ENCODE measurements around the gene STARD13.

The STARD13 gene

DNA sequence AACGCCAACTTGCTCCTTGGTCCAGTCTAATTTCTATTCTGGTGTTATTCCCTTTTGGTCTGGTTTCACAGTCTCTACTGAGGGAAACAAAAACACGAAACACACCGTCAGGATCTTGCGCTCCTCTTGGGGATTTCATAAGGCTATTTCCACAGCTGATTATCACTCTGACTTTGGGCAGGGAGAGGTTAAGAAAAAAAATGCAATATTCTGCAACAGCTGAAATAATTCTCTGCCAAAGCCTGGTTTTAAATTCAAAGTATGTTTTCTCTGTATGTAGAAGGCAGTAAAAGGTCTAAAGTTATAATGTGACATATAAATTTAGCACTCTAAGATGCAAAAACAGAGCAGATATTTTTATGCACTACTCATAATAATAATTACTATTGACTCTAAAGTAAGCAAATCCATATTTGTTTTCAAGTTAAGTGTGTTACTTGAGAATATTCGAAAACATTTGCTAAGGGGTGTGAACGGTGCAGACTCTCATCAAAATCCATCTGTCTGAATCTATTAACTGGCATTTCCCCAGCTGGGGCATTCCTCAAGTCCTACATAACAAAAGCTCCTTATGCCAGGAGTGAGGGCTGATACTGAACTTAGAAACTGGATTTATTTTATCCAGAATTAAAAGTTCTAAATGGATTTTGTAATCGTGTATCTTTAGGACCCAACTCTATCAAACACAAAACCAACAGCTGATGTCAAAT lies 38.4 kb upstream of the STARD13 start:
- TF ChIP-seq, protein P1, sequence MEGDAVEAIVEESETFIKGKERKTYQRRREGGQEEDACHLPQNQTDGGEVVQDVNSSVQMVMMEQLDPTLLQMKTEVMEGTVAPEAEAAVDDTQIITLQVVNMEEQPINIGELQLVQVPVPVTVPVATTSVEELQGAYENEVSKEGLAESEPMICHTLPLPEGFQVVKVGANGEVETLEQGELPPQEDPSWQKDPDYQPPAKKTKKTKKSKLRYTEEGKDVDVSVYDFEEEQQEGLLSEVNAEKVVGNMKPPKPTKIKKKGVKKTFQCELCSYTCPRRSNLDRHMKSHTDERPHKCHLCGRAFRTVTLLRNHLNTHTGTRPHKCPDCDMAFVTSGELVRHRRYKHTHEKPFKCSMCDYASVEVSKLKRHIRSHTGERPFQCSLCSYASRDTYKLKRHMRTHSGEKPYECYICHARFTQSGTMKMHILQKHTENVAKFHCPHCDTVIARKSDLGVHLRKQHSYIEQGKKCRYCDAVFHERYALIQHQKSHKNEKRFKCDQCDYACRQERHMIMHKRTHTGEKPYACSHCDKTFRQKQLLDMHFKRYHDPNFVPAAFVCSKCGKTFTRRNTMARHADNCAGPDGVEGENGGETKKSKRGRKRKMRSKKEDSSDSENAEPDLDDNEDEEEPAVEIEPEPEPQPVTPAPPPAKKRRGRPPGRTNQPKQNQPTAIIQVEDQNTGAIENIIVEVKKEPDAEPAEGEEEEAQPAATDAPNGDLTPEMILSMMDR (IDR thresholded peaks at IDR 0.05) = no peak

DNA sequence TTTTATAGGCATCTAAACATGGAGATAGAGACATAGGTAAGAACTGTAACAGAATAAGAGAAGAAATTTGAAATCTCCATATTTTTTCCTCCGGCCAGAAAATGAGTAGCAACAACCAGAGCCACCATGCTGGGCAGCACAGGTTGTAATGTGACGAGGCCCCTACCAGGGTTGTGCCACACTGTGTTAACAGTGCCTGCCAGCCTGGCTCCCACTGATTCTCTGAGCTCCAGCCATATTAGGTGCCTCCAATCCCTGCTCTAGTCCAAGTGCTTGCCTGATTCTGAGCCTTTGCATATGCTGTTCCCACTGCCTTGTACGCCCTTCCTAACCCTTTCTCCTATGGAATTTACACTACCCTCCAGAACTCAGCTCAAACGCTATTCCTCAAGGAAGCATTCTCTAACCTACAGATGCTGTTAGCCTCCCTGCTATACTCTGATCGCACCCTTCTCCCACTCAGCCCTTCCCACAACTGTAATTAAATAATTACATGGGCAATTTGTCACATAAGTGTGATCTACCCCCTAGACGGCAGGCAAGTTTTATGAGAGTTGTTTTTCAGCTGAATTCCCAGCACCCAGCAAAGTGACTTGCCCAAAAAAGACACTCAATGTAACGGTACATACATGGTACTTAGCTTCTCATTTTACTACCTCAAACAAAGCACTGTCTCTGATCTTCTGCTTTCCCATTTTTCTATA lies 37.6 kb upstream of the STARD13 start:
- TF ChIP-seq, protein P1 (IDR thresholded peaks at IDR 0.05) = no peak

DNA sequence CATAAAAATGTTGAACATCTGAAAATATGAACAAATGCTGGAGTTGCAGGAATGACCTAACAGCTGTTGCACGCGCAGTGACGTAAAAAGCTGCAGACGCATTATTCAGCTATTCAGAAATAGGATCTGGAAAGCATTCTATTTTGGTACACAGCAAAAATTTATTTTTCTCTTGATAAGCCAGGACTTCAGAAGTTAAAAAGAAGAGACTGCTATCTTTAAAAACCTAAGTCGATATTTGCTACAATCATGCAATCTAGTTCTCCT lies 36.9 kb upstream of the STARD13 start:
- TF ChIP-seq, protein P1 (IDR thresholded peaks at IDR 0.05) = no peak

DNA sequence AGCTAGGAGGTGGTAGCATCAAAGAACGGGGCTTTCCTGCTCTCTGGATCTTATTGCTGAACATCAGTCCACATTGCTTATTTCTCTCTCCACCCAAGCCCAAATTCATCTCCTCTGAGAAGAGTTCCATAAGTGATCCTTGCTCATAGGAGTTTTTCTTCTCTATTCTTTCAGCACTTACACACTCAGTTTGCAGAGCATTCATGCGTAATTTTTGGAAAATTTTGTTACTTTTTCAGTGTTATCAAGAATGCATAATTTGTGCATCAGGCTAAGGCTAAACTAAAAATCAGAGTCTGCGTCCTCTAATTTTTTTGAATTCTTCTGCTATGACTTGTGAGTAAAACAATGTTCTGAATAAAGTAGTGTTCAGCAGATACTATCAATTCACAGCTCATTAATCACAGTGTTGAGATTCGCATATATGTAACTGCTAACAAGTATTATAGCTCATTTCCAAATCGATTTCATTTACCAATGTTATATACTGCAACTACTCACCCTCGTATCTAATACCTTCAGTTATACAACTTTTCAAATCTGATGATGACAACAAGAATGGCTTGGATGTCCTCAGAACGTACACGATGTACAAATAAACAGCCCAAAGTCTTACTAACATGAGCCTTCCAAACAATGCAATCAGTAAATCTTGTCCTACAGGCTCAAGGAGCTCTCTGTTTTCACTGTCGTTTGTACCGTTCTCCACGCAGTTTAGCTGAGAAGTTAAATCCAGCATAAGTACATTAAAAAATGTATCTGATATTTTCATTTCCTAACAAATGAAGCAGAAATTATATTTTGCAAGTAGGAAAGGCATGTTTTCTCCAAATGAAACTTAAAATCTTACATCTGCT lies 36.4 kb upstream of the STARD13 start:
- TF ChIP-seq, protein P1 (IDR thresholded peaks at IDR 0.05) = no peak

DNA sequence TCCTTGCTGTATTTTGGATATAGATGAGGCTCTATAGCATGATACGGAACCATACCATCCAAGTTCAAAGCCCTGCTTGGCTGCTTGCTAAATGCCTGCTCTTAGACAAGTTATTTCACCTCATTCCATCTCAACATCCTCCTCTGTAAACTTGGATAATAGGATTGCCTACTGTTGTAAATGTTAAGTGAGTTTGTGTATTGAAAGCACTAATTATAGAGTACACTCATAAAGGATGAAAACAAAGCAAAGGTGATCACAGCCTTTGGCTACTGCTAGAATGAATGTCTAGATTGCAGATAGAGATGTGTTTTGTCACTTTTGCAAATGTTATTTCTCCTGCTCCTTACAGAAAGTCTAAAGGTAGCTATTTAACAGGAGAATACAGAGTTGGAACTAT lies 34.3 kb upstream of the STARD13 start:
- TF ChIP-seq, protein P1 (IDR thresholded peaks at IDR 0.05) = no peak

DNA sequence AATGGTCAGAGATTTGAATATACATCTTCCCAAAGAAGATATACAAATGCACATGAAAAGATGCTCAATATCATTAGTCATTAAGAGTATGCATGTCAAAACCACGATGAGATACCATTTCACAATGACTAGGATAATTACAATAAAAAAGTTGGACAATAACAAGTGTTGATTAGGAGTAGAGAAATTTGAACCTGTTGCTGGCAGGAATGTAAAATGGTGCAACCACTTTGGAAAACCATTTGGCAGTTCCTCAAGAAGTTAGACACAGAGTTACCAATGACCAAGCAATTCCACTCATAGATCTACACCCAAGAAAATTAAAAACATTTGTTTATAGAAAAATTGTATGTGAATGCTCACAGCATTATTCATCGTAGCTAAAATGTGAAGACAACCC lies 33.2 kb upstream of the STARD13 start:
- TF ChIP-seq, protein P1 (IDR thresholded peaks at IDR 0.05) = no peak

DNA sequence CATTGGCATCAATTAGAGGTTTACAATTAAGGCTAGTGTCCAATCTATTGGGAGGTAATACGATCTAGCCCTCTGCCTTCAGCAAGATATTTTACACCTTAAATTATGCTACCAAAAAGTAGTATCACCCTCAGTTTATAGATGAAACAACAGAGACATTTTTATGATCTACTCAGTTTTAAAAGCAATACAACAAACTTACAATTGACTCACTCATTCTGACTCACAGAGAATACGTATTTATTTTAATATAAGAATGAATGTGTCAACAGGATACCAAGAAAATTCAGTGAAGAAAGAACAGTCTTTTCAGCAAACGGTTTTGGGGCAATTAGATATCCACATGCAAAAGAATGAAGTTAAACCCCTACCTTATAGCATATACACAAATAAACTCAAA lies 32.5 kb upstream of the STARD13 start:
- TF ChIP-seq, protein P1 (IDR thresholded peaks at IDR 0.05) = no peak
